NCI-H82 (cell line): ENCODE results near the gene TAGLN3.

Experiments used
- DNase-seq: peaks from one replicate; lab custom pipeline; 2025; lab: John Stamatoyannopoulos, UW

The TAGLN3 gene

GRCh38 chr3:111998636-111999483 lies at the start of gene TAGLN3:
TAGLN3 (plus strand) TSS chr3:111998922; CDS start chr3:111999423, 501 bp downstream.
- DNase-seq = peak; percentile 97

GRCh38 chr3:111949712-111950111 lies 49.0 kb upstream of the TAGLN3 start:
- DNase-seq = no peak

DNA sequence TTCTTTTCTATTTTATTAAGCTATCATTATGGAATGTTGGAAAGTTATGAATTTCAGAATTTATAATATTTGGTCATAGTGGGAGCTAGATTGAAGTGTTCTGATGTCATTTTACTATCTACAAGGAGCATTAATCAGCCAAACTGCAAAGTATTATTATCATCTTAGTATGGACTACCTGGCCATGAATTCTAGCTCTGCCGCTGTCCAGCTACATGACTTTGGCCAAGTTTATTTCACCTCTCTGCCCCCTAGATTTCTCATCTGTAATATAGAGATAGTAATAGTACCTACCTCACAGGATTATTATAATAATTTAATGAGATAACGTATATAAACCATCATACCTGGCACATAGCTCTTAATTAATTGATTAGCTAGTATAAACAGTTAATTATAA lies 47.7 kb upstream of the TAGLN3 start:
- DNase-seq = no peak

- DNase-seq = no peak
These were observed 46.6 kb upstream of the TAGLN3 start for GRCh38 chr3:111952086-111952485.

GRCh38 chr3:111952866-111953450 lies 45.8 kb upstream of the TAGLN3 start:
- DNase-seq = no peak

- DNase-seq = no peak
These were observed 44.3 kb upstream of the TAGLN3 start for GRCh38 chr3:111954228-111954990.

- no peak for DNase-seq
These were observed 42.8 kb upstream of the TAGLN3 start for GRCh38 chr3:111955876-111956275.

- no peak for DNase-seq
These were observed 42.3 kb upstream of the TAGLN3 start for GRCh38 chr3:111956449-111956848.

DNA sequence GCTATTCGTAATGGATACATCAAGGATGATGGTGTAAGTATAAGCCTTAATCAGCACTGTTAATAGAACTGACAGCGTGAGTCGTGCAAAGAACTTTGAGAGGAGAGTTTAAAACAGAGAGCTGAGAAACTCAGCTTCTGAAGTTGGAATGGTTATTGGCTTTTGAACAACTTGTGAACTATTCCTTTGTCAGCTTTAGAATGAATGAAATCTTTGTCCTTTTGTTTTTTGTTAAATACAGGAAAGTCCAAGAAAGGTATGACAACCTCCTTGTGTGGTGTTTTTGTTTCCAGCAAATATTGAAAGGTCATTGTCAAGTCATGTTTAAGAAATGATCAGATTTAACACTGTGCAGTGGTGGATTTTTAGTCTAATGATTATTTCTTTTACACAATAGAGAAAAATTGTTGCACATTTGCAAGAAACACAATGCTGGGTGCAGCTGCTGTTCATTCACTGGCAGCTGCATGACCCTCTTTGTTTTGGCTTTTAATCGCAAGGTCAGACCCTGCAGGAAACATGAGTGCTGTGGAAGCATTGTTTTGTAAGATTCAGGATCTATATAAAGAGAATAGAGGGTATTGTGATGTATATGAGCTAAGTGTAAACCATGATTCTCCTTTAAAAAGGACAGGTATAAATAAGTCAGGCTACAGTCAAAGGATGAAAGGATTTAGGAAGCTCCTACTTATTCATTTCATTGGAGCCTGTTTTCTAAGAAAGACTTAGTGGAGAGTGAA lies 41.6 kb upstream of the TAGLN3 start:
- no peak for DNase-seq

GRCh38 chr3:111961461-111962164 lies 37.1 kb upstream of the TAGLN3 start:
- DNase-seq = no peak

GRCh38 chr3:111963424-111963823 lies 35.3 kb upstream of the TAGLN3 start:
- no peak for DNase-seq

DNA sequence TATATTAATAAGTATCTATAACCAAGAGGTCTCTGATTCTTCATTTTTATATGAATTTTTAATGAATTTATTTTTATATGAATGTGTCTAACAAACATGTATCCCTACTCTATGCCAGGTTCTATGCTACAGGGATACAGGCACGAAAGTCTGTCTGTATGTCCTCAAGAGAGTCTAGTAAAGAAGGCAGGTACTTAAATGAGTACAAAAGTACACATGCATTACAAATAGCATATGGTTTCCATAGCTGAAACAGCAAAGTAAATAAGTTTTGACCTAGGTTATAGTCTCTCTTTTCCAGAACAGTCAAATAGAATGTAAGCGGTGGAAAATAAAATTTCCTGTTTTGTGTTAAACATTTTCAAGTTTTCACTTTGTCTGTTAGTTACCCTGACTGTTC lies 33.2 kb upstream of the TAGLN3 start:
- DNase-seq = no peak

DNA sequence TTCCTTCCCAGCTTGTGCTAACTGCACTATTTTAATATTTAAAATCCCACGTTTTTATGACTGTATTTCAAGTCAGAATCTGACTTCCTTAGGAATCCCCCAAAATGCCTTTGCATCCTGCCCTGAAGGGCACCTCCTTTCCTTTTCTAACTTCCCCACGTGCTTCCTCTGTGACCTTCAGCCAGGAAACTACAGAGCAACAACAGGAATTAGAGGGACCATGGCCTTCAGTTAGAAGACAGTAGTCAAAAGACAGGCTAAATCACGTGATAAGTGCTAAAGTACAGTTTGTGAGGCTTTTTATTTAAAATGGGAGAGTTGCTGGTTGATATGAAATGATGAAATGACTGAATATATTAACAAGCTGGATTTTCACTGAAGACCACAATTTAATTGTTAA lies 31.7 kb upstream of the TAGLN3 start:
- DNase-seq = no peak

DNA sequence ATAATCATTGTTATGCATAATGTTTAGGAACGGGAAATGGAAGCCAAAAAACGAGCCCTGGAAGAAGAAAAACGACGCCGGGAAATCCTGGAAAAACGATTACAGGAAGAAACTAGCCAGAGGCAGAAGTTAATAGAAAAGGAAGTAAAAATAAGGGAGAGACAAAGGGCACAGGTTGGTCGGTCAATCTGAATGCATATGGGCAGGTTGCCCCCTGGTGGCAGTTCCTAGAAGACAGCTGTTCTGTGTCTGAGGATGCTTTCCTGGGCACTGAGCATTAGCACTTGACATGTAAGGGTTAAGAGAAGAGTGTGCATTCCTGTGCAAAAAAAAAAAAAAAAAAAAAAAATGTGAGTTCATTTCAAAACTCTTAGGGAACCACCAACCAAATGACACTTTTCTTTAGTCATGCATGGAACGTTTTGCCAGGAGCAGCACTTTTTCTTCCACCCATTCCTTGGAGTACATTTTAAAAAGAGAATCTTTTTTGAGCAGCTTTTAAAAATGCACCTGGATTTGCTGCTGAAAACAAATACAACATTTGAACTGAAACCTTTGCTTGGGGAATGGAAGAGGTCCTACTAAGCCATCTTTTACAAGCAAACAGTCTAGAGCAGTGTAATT lies 31.0 kb upstream of the TAGLN3 start:
- peak; percentile 93 for DNase-seq

- no peak for DNase-seq
These were observed 30.2 kb upstream of the TAGLN3 start for GRCh38 chr3:111968319-111969054.

- no peak for DNase-seq
These were observed 28.3 kb upstream of the TAGLN3 start for GRCh38 chr3:111970376-111970775.

DNA sequence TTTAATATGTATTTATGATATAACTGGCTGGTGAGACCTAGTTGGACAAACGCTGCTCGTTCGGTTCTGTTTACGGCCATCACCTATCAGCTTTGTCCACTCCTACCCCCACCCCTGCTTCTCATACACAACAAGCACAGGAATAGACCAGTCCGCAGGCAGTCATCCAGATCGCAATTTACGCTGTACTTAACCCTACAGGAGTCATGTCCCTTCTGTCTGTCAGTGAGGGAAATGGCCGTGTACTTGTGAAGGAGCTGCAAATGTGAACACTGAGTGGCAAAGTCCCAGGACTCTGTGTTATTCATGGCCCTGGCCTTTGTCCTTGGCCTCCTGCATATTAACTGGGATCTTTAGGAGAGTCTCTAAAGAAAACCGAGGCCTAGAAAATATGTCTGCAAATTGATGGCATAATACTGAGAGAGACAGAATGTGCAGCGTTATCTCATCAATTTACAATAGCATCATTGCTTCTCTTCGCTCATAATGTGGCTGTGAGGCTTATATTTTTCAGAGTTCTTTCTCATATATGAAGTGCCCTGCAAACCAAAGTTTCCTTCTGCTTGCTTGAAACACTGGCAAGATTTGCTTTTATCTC lies 27.1 kb upstream of the TAGLN3 start:
- peak; percentile 19 for DNase-seq

DNA sequence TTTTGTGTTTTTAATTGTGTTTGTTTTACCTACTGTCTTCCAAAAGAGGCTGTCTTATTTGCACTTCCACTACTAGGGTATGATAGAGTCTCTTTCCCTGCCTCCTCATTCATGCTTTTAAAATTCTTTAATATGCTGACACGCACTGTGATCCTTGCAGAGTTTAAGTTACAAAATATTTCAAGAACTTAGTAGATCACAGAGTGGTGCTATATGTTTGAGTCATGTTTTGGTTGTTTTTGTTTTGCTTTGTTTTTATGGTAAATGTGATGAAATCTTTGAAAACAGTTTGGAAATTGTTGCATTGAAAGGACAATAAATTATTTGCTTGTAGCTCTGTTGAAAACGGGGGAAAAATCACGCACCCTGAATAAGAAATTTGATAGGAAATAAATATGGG lies 25.8 kb upstream of the TAGLN3 start:
- DNase-seq = no peak

GRCh38 chr3:111975131-111975530 lies 23.6 kb upstream of the TAGLN3 start:
- DNase-seq = no peak

- DNase-seq = no peak
These were observed 22.5 kb upstream of the TAGLN3 start for GRCh38 chr3:111976254-111976653.
